GM04503 (cell line): Measurements from ENCODE around the gene GATA6.
"Not testable (repeated sequence)": the region's sequence is repeated elsewhere in the genome, so short reads cannot be mapped to it uniquely, and the experiment has no call there.

ENCODE experiments used
- DNase-seq: peaks from one replicate; pipeline ENCODE4 v3.0.0-alpha.2; 2012; ENCODE audit warnings: low read depth

Gene GATA6

DNA sequence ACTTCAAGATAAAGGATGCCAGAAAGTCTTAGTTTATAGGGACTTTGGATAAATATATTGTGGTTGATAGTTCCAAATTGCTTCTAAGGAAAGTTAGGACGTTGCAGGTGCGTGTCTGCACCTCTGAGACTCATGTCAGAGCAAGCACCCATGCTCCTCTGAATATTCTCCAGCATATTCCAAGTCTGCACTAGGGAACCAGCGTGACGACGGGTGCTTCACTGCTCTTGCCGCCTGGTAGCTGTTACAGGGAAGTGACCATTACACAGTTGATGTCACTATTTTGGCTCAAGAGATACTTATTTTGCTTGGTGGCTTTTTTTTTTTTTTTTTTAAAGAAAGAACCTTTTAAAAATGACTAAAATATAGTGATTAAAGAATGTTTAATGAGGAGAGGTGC, 35.6 kb downstream of the GATA6 start:
- DNase-seq, result no peak

DNA sequence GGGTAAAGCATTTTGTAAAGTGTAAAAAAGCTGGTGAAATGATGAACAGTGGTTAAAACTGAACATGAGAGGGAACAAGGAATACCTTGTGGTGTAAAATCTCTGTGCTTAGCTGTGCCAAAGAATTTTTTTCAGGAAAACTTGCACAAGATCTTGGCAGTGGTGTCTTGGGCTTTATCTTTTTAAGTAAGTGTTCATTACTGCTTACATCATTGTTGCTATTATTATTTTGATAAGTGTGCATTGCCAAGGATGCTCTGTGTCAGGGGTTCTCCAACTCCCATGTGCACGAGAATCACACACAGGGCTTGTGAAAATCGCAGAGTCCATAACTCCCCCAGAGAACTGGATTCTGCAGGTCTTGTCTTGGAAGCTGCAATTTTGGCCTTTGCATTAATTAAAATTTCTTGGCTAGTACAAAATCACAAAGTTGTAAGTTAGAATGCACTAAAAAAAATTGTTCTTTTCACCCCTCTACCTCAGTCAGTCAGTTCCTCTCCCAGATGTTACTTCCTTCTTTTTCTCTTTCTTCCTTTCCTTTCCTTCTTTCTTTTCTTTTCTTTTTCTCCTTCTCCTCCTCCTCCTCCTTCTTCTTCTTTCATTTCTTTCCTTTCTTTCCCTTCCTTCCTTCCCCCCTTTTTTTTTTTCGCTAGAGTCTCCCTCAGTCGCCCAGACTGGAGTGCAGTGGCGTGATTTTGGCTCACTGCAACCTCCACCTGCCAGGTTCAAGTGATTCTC, 37.8 kb downstream of the GATA6 start:
- DNase-seq, result no peak

DNA sequence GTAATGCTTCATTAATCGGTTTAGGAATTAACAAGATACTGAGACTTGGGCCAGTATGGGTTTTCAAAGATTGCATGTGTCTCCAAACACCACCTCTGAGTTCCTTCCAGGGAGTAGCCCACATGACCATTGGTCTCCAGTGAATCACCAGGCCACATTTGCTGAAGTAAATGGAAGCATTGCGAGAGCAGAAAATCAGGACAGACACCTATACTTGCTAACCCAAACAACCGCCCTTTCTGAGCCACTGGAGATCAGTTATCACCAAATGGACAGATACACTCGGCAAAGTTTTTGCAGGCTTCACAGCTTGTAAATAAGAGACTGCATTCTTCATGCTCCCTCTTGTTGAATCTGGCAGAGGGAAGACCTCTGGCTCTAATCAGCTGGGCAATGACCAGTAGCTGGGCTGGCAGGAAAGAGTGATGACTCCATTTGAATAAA, 40.9 kb downstream of the GATA6 start:
- DNase-seq, result no peak

DNA sequence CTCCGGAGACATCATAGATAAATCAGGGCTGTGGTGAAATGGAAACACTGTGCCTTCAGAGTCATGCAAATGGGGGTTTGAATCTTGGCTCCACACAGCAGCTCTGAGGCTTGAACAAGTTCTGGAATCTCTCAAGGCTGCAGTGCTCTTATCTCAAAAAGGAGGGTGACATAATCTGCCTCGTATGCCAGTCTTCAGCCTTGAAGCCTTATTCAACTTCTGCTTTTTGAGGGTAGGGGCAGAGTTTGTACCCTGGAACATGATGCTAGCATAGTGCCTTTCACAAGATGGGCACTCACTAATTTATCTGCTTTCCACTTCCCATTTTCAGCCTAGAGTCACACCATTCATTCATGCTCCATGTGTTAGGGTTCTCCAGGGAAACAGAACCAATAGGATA, 42.3 kb downstream of the GATA6 start:
- no peak for DNase-seq

DNA sequence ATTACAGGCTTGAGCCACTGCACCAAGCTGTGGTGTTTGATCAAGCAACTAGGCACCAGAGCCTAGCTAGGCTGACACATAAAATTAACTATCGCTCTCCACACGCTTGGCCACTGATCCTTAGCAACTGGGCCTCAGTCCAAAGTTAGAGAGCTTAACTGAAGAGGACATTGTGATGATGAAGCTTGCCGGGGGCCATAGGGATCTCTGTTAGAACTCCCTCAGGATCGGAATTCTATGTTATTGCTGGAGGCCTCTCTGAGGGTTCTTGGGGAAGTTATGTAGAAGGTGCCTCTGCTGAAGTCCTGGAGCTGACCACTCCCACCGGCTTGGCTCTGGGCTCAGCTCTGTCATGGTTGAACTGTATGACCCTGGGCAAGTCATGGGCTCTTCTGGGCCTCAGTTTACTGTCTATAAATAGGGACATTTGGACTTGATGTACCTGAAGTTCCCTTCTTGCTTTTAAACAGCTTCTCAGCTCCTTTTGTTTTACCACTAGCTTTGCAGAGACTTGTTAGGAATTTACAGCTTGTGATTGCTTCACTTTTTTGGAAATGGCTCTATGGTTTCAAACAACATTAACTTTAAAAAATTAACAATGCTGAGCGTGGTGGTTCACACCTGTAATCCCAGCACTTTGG, 44.1 kb downstream of the GATA6 start:
- no peak for DNase-seq

DNA sequence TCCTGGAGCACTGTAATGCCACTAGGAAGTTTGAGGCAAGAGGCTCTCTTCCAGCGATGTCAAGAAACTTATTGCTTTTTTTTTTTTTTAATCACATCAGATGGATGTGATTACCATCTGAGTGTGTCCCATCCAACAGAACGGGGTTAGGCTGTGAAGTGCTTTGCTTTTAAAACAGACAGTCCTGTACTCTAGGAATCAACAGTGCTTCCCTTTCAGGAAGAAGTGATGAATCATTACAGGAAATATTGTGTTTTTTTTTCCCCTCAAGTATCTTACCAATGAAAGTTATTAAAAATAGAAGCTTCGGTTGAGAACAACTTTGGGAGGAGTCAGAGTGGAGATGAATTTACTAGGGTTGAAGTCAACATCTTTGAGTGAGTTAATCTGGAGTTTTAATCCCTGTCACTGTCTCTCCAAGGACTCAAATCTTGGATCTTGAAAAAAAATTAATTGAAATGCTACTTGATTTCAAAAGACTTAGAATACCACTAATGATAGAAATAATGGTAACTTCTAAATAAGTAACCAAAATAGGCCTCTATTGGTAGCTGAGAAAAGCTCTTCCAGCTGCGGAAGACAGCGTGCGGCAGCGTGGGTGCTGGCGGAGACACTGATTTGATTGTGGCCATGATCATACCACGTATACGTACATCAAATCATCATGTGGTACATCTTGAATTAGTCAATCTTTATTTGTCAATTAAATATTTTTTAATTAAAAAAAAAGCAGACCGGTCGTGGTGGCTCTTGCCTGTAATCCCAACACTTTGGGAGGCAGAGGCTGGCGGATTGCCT, 45.5 kb downstream of the GATA6 start:
- DNase-seq, result no peak

DNA sequence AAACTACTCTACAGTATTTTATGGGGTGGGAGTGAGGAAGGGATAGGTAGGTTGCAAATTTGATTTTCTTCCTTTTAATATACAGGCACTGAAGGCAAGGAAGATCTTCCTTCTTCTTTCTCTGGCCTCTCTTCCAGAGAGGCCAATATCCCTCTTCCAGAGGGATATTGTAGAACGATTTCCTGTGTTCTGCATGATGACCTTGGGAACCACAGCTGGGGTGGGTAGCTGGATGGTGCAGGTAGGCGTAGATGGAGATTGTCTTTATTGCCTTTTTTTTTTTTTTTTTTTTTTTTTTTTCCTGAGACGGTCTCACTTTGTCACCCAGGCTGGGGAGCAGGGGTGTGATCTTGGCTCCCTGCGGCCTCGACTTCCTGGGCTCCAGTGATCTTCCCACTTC, 49.4 kb downstream of the GATA6 start:
- DNase-seq, result no peak

DNA sequence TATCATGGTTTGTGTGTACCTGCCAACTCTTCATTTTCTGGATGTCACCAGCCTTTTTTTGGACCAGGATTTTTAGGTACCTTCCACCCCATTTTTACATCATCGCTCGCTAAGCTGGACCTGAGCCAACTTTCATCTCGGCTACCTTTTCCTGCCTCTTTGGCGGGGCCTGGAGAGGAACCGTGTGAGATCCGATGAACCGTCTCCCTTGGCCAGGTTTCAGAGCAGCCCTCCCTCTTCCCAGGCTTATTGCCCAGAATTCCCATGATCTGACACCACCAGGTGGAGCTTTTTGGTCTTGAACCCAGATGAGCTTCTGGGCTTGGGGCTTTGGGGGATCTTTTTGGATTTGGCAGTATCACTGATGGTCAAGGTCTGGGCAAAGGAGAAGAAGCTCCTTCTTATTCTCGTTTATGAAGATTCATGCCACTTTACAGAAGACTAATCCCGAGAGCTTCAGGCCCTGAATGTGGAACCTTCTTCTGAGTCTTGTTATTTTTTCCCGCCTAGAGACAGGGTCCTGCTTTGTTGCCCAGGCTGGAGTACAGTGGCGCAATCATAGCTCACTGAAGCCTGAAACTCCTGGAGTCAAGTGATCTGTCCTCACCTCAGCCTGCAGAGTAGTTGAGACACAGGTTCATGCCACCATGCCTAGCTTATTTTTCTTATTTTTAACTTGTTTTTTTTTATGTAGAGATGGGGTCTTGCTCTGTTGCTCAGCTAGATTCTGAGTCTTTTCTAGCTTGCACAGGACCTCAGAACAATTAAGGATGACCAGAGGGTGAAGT, 50.4 kb downstream of the GATA6 start:
- no peak for DNase-seq

DNA sequence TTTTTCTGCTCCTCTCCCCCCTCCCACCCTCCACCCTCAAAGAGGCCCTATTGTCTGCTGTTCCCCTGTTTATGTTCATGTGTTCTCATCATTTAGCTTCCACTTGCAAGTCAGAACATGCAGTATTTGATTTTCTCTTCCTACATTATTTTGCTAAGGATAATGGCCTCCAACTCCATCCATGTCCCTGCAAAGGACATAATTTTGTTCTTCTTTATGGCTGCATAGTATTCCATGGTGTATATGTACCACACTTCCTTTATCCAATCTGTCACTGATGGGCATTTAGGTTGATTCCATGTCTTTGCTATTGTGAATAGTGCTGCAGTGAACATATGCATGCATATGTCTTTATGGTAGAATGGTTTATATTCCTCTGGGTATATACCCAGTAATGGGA, 51.2 kb downstream of the GATA6 start:
- not testable (repeated sequence) for DNase-seq

DNA sequence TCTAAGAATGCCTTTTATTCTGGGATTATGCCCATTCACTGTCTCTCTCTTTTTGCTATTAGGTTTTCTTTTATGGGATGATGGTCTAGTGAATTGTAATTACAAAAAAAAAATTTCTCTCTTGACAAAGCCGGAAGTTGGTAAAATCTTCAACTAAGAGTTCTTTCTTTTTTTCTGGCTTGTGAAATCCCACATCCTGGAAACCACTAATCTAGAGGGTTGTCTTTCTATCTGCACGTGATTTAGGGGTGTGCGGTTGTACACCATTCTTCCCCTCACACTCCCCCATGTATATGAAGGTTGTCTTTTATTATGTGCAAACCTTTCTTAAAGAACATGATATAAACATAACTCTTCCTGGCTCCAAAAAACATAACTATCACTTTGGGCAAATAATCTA, 52.0 kb downstream of the GATA6 start:
- no peak for DNase-seq

DNA sequence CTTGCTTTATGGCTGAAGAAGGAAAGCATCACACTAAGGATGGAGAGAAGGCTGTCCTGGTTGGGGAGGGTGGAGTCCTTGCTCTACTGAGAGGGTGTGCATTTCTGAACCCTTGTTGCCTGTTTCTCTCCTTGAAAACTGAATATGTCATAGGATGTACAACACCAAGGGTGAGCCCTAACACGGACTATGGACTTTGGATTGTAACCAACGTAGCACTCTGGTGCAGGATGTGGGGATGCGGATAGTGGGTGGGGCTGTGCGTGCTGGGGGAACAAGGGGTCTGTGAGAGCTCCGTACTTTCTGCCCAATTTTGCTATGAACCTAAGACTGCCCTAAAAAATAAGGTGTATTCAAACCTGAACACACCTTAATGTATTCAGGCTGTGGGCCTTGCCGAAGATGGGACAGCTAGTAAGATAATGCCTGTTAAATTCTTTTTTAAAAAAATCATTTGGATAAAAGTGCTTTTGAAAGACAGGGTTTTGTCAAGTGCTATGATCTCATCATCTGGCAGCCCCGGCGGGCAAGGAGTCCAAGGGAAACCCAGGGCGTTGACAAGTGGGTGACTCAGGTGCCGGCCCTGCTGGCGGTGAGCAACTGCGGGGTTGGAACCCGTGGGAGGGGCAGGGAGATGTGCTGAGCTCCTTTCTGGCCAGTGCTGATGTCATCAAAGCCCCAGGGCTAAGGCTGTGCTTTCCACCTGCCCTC, 54.0 kb downstream of the GATA6 start:
- DNase-seq, result no peak

DNA sequence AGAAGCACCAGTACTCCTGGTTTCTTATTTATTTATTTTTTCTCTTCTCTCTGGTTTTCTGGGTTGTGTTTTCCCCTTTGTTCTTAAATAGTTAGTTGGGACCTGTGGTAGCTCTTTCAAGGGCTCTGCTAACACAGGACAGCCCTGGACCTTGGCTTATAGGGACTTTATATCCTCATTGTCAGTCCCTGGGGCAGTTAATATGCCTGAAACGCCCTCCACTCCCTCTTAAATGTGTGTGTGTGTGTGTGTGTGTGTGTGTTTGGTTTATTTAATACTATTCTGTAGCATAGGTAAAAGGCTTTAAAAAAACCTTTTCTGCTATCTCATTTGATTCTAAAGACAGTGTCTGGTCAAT, 54.6 kb downstream of the GATA6 start:
- DNase-seq, result no peak

DNA sequence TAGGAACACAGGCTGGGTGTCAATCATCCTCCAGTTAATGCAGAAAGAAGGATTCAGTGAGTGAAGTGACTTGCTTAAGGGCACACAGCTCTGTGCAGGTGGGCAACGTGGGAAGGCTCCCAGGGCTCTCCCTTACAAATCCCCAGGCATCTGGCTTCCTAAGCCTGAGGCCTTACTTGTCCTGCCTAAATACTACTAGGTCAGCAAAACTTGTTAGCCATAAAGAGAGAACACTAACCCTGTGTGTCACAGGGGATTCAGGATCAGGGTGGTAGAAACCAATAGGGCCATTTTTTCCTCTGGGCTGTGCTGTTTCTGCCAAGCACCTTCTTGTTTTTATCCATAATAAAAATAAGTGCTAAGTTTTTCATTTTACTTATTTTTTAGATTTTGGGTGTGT, 55.0 kb downstream of the GATA6 start:
- no peak for DNase-seq

DNA sequence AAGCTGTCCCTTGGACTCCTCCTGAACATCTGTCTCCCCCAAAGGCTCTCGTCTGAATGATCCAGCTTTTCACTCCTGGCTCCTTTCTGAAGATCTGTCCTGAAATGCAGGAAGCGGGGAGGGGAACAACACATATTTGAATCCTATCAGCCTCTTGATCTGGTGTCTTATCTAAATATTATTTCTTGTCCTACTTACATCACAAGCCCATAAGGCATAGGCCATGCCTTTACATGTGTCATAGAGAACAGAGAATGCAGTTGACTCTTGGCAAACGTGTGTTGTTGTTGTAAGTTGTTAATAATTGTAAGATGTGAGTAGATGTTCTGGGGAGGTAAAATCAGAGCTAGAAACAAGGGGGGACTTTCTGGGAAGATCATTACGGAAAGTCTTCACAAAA, 57.4 kb downstream of the GATA6 start:
- no peak for DNase-seq

DNA sequence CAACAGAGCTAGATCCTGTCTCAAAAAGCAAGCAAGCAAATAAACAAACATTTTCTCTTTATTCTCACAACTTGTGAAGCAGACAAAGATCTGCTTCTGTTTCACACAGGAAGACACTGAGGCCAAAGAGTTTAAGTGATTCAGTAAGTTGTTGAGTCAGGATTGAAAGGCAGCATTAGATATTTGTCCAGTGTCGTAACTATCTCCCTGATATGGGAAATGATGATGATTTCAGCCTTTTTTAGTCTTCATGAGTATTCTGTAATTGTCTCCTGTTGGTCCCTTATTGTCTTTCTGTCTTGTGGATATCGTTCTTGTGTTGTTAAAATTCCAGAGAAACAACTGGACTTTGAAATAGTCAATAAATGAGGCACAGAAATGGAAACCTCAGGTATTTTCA, 59.6 kb downstream of the GATA6 start:
- no peak for DNase-seq

DNA sequence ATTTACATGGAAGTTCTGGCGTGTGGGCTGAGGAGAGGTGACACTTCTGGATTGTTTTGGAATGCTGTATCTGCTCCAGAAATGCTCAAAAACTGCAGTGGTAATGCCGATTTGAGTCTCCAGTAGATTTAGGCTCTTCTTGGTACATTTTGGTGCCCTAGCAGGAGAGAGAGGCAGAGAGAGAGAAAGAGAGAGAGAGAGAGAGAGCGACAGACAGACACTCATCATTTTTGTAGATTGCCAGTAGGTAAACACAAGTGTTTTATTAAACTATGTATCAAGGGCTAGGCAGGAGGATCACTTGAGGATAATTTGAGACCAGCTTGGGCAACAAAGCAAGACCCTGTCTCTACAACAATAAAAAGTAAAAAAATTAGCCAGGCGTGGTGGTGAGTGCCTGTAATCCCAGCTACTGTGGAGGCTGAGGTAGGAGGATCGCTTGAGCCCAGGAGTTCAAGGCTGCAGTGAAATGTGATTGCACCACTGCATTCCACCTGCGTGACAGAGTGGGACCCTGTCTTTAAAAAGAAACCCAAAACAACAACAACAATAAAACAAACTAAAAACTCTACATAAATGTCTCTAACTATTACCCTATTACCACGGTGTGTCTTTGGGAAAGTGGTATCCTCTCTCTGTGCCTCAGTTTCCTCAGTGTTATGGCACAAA, 60.2 kb downstream of the GATA6 start:
- no peak for DNase-seq

DNA sequence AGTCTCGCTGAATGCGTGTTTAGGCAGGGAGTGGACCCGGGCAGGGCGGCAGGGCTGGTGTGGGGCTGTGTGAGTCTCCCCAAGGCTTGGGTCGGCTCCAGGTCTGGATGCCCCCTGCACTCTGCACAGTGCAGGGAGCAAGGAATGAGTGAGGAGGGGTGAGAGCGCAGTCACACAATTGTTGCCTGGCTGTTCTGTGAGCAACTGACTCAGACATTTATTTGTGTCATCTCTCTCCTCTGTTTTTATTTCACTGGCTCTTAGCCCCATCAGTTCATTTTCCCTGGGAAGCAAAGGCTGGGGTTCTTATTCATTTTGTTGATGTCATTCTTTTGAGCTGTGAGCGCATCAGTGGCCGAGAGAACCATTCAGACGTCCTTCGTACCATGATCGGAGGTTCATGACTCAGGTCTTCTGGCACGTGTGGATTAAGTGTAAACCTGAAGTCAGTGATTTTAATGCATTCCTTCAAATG, 61.1 kb downstream of the GATA6 start:
- DNase-seq, result no peak

DNA sequence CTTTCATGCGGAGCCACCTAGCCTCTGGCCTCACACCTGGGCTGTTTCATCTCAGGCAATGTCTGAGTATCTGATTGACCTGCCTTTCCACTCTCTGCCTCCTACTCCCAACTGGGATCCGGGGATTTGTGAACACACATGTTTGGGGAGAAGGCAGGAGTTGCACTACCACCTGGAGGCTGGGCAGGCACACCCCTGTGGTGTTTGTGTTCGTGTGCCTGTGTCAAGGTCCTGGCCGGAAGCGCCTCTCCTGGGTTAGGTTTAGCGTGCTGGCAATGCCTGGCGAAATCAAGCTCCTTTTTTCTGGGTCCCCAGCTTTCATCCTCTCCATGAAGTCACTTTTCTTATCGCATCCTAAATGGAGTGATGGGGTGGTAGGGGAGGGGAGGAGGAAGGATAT, 63.9 kb downstream of the GATA6 start:
- no peak for DNase-seq

DNA sequence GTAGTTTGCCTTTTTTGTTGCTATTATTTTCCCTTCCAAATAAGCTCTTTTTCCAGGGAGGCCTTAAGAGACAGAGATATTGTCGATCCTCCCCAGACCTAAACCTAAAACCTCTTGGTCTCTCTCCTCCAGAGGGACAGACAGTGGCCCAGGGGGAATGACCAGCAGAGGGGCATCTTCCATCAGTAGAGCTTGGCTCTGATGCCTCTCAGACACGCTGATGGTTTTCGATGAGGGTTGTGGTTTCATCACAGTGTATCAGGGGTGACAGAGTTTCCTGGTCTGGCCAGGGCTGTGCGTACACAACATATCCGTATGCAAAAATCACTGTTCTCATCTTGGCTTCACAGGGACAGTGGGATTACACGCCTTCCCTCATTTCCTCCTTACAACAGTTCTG, 68.6 kb downstream of the GATA6 start:
- no peak for DNase-seq

DNA sequence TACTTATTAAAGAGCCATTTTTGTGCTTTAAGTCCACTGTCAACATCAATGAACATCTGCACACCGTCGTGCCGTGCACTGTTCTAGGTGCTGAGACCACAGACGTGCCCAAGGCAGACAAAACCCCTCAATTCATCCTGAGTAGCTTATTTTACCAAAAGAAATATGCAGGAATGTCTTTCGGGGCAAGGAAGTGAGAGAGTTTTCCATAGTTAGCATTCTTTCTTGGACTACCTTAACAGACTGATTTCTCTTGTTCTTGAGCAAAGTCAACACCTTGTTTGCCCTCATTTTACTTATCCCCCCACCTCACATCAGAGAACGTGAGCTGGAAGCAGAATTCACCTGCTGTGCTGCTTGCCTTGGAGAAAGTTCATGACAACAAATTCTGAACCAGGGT, 69.3 kb downstream of the GATA6 start:
- DNase-seq, result no peak

DNA sequence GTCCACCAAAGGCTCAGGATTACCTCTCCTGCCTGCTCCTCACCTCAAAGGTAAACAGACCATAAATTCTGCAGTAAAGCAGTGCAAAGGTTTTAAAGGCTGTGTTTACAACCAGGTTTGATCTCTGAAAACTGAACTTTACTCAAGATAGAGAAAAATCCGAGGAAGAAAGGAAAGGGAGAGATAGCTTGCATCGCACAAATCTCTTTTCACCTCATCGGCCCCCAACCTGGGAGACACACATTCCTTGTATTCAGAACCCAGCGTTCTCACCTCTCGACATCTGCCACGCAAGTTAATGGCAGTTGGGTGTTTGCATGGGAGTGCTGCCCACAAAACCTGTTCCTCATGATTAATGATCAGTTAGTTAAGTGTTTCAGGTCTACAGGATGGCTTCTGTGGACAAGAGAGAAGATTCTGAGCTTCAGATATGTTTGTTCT, 72.6 kb downstream of the GATA6 start:
- no peak for DNase-seq
